DND-41 (cell line): ENCODE measurements around the gene LMAN1.

Source experiments
- EZH2 ChIP-seq: IDR thresholded peaks from 3 replicates; pipeline ENCODE4 v1.6.1; 2012; ENCODE audit warnings: borderline replicate concordance, low read depth, mild to moderate bottlenecking, moderate library complexity, low read length, inconsistent platforms; ENCODE audit not compliant: severe bottlenecking
- TF ChIP-seq, protein P1 (sequence below): IDR thresholded peaks from 2 replicates; pipeline ENCODE4 v1.5.1; 2012; ENCODE audit warnings: borderline replicate concordance, low read length, moderate library complexity, mild to moderate bottlenecking; ENCODE audit not compliant: poor library complexity, severe bottlenecking; ENCODE audit errors: extremely low read depth

DNA sequence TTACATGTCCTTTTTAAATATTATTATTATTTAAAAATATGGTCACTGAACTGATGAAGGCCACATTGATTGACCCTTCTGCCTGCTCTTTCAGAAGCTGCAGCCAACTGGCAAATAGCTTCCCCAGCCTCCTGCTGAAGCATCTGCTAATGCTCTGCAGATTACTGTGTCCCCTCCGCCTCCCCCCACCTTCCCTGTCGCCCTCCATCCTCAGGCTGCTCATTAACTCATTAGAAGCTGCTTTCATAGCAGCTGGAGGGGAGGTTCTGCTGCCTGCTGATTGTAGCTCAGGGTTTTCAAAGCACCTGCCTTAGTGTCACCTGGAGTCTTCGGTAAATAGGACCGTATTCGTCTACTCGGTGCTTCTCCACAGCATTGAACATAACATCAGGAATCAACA is 24.8 kb upstream of the LMAN1 start:
- TF ChIP-seq, protein P1, sequence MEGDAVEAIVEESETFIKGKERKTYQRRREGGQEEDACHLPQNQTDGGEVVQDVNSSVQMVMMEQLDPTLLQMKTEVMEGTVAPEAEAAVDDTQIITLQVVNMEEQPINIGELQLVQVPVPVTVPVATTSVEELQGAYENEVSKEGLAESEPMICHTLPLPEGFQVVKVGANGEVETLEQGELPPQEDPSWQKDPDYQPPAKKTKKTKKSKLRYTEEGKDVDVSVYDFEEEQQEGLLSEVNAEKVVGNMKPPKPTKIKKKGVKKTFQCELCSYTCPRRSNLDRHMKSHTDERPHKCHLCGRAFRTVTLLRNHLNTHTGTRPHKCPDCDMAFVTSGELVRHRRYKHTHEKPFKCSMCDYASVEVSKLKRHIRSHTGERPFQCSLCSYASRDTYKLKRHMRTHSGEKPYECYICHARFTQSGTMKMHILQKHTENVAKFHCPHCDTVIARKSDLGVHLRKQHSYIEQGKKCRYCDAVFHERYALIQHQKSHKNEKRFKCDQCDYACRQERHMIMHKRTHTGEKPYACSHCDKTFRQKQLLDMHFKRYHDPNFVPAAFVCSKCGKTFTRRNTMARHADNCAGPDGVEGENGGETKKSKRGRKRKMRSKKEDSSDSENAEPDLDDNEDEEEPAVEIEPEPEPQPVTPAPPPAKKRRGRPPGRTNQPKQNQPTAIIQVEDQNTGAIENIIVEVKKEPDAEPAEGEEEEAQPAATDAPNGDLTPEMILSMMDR, result no peak
- TF ChIP-seq EZH2, result no peak
